PC-3 (cell line): Measurements from ENCODE around the gene SMG1. TPM values are rescaled to one million over a fixed set of nuclear protein-coding genes. Genes with fewer than 3 reads are reported as not detected.

Experiments
- ATAC-seq: fragments of 200-7000 bp; cut with Tn5 transposase; 2 replicates; pipeline ENCODE4 v1.9.1; 2020; ENCODE audit warnings: mild to moderate bottlenecking, moderate library complexity
- BruUV-seq: library from RNA; stranded (reverse); fragments of 400-500 nt; replicated peaks from 2 replicates; lab custom pipeline; 2021; lab: Mats Ljungman, UMichigan
- CTCF ChIA-PET: fragments of 300-600 bp; sonication (Branson Sonifier 250); formaldehyde crosslinking; loops from one replicate; lab custom pipeline; 2022; ENCODE audit warnings: antibody characterized with exemption; lab: Charles Lee
- POLR2A ChIA-PET: fragments of 300-600 bp; sonication (Branson Sonifier 250); formaldehyde crosslinking; loops from one replicate; lab custom pipeline; 2022; ENCODE audit warnings: antibody characterized with exemption; ENCODE audit not compliant: unreplicated experiment; lab: Charles Lee
- DNase-seq: peaks from one replicate; pipeline ENCODE4 v3.0.0-alpha.2; 2015
- H2AFZ ChIP-seq: fragments of 300-600 bp; sonication (generic); 2 replicates; pipeline ENCODE4 v1.6.0; 2016; ENCODE audit warnings: antibody characterized with exemption, low read length
- H3F3A ChIP-seq: fragments of 300-600 bp; sonication (generic); one replicate; pipeline ENCODE4 v1.6.0; 2017; ENCODE audit warnings: antibody characterized with exemption, low read length, control low read depth, mild to moderate bottlenecking; ENCODE audit not compliant: unreplicated experiment
- H3K27ac ChIP-seq: fragments of 300-600 bp; sonication (generic); 2 replicates; pipeline ENCODE4 v1.5.1; 2016; ENCODE audit warnings: mild to moderate bottlenecking, low read length
- H3K27me3 ChIP-seq: fragments of 300-600 bp; sonication (generic); 2 replicates; pipeline ENCODE4 v1.6.1; 2016; ENCODE audit warnings: low read length, mixed read lengths
- H3K36me3 ChIP-seq: fragments of 300-600 bp; sonication (generic); 2 replicates; pipeline ENCODE4 v1.6.1; 2016; ENCODE audit warnings: low read depth, mixed run types, low read length, mixed read lengths
- H3K4me1 ChIP-seq: fragments of 300-600 bp; sonication (generic); 2 replicates; pipeline ENCODE4 v1.5.1; 2016; ENCODE audit warnings: low read length; ENCODE audit not compliant: insufficient read depth
- H3K4me2 ChIP-seq: fragments of 300-600 bp; sonication (generic); 2 replicates; pipeline ENCODE4 v1.6.0; 2016; ENCODE audit warnings: low read length
- H3K4me3 ChIP-seq: fragments of 300-600 bp; sonication (generic); 2 replicates; pipeline ENCODE4 v1.5.1; 2016; ENCODE audit warnings: mild to moderate bottlenecking, low read length, mixed read lengths
- H3K79me2 ChIP-seq: fragments of 300-600 bp; sonication (generic); 2 replicates; pipeline ENCODE4 v1.6.1; 2017; ENCODE audit warnings: low read length, mixed read lengths
- H3K9ac ChIP-seq: fragments of 300-600 bp; sonication (generic); 2 replicates; pipeline ENCODE4 v1.6.0; 2016; ENCODE audit warnings: mild to moderate bottlenecking, low read length
- H3K9me2 ChIP-seq: fragments of 300-600 bp; sonication (generic); replicated peaks from 2 replicates; pipeline ENCODE4 v1.6.1; 2016; ENCODE audit warnings: mixed run types, low read length, mixed read lengths
- H3K9me3 ChIP-seq: fragments of 300-600 bp; sonication (generic); 2 replicates; pipeline ENCODE4 v1.6.1; 2016; ENCODE audit warnings: low read length, mixed read lengths
- H4K20me1 ChIP-seq: fragments of 300-600 bp; sonication (generic); 2 replicates; pipeline ENCODE4 v1.6.1; 2016; ENCODE audit warnings: low read length, mixed read lengths
- CTCF ChIP-seq: fragments of 300-600 bp; sonication (generic); conservative IDR thresholded peaks from 2 replicates; pipeline ENCODE4 v1.5.1; 2017; ENCODE audit warnings: antibody characterized with exemption, low read depth, mild to moderate bottlenecking, low read length
- EZH2 ChIP-seq: fragments of 300-600 bp; sonication (generic); IDR thresholded peaks from one replicate; pipeline ENCODE4 v1.6.1; 2017; ENCODE audit warnings: antibody characterized with exemption, mild to moderate bottlenecking, low read length; ENCODE audit not compliant: unreplicated experiment
- EZH2phosphoT487 ChIP-seq: fragments of 300-600 bp; sonication (generic); IDR thresholded peaks from 2 replicates; pipeline ENCODE4 v1.6.1; 2018; ENCODE audit warnings: mild to moderate bottlenecking, antibody characterized with exemption, low read length, borderline replicate concordance
- intact Hi-C: fragments of 100-400 bp; cut with micrococcal nuclease; formaldehyde crosslinking; loops from 2 replicates; pipeline ENCODE4 v1.9.0; 2023
- total RNA-seq: library from RNA; depleted of rRNA; stranded (reverse); fragments of >200 nt; gene quantifications from 2 replicates; pipeline ENCODE4 v1.2.3, GENCODE V29; 2014

SMG1 gene
- total RNA-seq, 1 experiment from 2014 or later = 37.6 TPM

- CTCF ChIA-PET = no interaction called here
- ATAC-seq = no peak
- Histone ChIP-seq H3K4me3 (no peak overlapping the region), H3K9me2 (no peaks in the 10 kb centered on the region), H3K9me3 (no peaks in the 10 kb centered on the region), H4K20me1 (no peaks in the 10 kb centered on the region), H3K4me2 (no peak overlapping the region), H3K27ac (no peak overlapping the region), H3K27me3 (no peaks in the 10 kb centered on the region), H3F3A (no peaks in the 10 kb centered on the region), H3K9ac (no peak overlapping the region), H3K4me1 (peaks cover 4% of the 10 kb centered on the region; the same call in 1 of the 2 replicates), H3K79me2 (no peaks in the 10 kb centered on the region), H3K36me3 (no peaks in the 10 kb centered on the region), H2AFZ (no peak overlapping the region)
- DNase-seq = no peak
- TF ChIP-seq EZH2 (no peak), EZH2phosphoT487 (no peak), CTCF (no peak)
- POLR2A ChIA-PET = no interaction called here
- intact Hi-C loops = no loop called here
- no TSS peak for BruUV-seq
Observed at GRCh38 chr16:18941471-18941870, 15.3 kb upstream of the SMG1 start.

- no peak overlapping the region for H3K4me3 ChIP-seq
- no peak overlapping the region for H3K27ac ChIP-seq
- no peaks in the 10 kb centered on the region for H3F3A ChIP-seq
- no TSS peak for BruUV-seq
- no peaks in the 10 kb centered on the region for H3K9me3 ChIP-seq
- no peaks in the 10 kb centered on the region for H3K9me2 ChIP-seq
- no peaks in the 10 kb centered on the region for H4K20me1 ChIP-seq
- TF ChIP-seq EZH2phosphoT487 (no peak), CTCF (no peak), EZH2 (no peak)
- peaks cover 4% of the 10 kb centered on the region; the same call in 1 of the 2 replicates for H3K4me1 ChIP-seq
- ChIA-PET CTCF (no interaction called here), POLR2A (no interaction called here)
- no peak overlapping the region for H3K4me2 ChIP-seq
- H3K79me2 ChIP-seq = no peaks in the 10 kb centered on the region
- ATAC-seq (no peak), DNase-seq (no peak)
- intact Hi-C loops = no loop called here
- H3K36me3 ChIP-seq = no peaks in the 10 kb centered on the region
- H3K9ac ChIP-seq = no peak overlapping the region
- no peaks in the 10 kb centered on the region for H3K27me3 ChIP-seq
- H2AFZ ChIP-seq = no peak overlapping the region
Observed at GRCh38 chr16:18938986-18939385, 12.8 kb upstream of the SMG1 start.

- intact Hi-C loops = no loop called here
- CTCF ChIA-PET = interaction anchor here (0.6 to 0.7 kb wide), 2 partner anchors 18 to 139 kb away, joined by 4 to 10 read pairs; no protein-coding TSS in a partner anchor
- no peak overlapping the region for H2AFZ ChIP-seq
- no peaks in the 10 kb centered on the region for H3K79me2 ChIP-seq
- TF ChIP-seq EZH2phosphoT487 (no peak), EZH2 (no peak), CTCF (no peak)
- no TSS peak for BruUV-seq
- no peak overlapping the region for H3K4me3 ChIP-seq
- H3K27ac ChIP-seq = no peak overlapping the region
- ATAC-seq (no peak), DNase-seq (no peak)
- H3K4me2 ChIP-seq = no peak overlapping the region
- H3K9ac ChIP-seq = no peak overlapping the region
- peaks cover 4% of the 10 kb centered on the region; the same call in 1 of the 2 replicates for H3K4me1 ChIP-seq
- POLR2A ChIA-PET = no interaction called here
- H3F3A ChIP-seq = no peaks in the 10 kb centered on the region
- no peaks in the 10 kb centered on the region for H4K20me1 ChIP-seq
- H3K9me3 ChIP-seq = no peaks in the 10 kb centered on the region
- no peaks in the 10 kb centered on the region for H3K9me2 ChIP-seq
- no peaks in the 10 kb centered on the region for H3K36me3 ChIP-seq
- no peaks in the 10 kb centered on the region for H3K27me3 ChIP-seq
Observed at GRCh38 chr16:18937390-18937789, 11.2 kb upstream of the SMG1 start.
